ENCODE results near the gene TRIM47.

- TF ChIP-seq CTCF (IDR thresholded peaks at IDR 0.05; ENCODE audit: poor library complexity) (no peak), EZH2phosphoT487 (IDR thresholded peaks at IDR 0.05; ENCODE audit: low read depth, severe bottlenecking, unreplicated experiment) (no peak)
Measured at GRCh38 chr17:75838410-75838809, 40.0 kb downstream of the TRIM47 start.

Measured in hepatocyte (in vitro differentiated cells).